SIG-M5 treated with dmso at 0.1 percent for 504 hours (cell line): ENCODE data around the gene PHF20.
"Not testable (repeated sequence)": the region's sequence is repeated elsewhere in the genome, so short reads cannot be mapped to it uniquely, and the experiment has no call there.

Experiments used
- DNase-seq: peaks from one replicate; lab custom pipeline; 2025; ENCODE audit not compliant: unreplicated experiment; lab: John Stamatoyannopoulos, UW

Gene PHF20

GRCh38 chr20:35771689-35772562 is at the start of gene PHF20:
Gene PHF20 (plus strand): TSS chr20:35772015. CDS start chr20:35801523, 29,508 bp downstream.
- DNase-seq = peak; percentile 93

- not testable (repeated sequence) for DNase-seq
Observed at GRCh38 chr20:35723275-35723639, 48.6 kb upstream of the PHF20 start.

- DNase-seq = not testable (repeated sequence)
Observed at GRCh38 chr20:35723652-35724320, 48.0 kb upstream of the PHF20 start.

GRCh38 chr20:35724321-35725230 is 47.2 kb upstream of the PHF20 start:
- no peak for DNase-seq

GRCh38 chr20:35726842-35727711 is 44.7 kb upstream of the PHF20 start:
- DNase-seq = peak; percentile 54

GRCh38 chr20:35729283-35729807 is 42.5 kb upstream of the PHF20 start:
- DNase-seq = no peak

- no peak for DNase-seq
Observed at GRCh38 chr20:35729836-35730582, 41.8 kb upstream of the PHF20 start.

- DNase-seq = no peak
Observed at GRCh38 chr20:35730583-35731468, 41.0 kb upstream of the PHF20 start.

GRCh38 chr20:35731469-35731788 is 40.4 kb upstream of the PHF20 start:
- no peak for DNase-seq

GRCh38 chr20:35731862-35732643 is 39.8 kb upstream of the PHF20 start:
- DNase-seq = no peak

- DNase-seq = no peak
Observed at GRCh38 chr20:35732644-35732982, 39.2 kb upstream of the PHF20 start.

GRCh38 chr20:35734374-35734773 is 37.4 kb upstream of the PHF20 start:
- DNase-seq = no peak

GRCh38 chr20:35734777-35735649 is 36.8 kb upstream of the PHF20 start:
- no peak for DNase-seq

GRCh38 chr20:35735826-35736470 is 35.9 kb upstream of the PHF20 start:
- DNase-seq = no peak

GRCh38 chr20:35737865-35738333 is 33.9 kb upstream of the PHF20 start:
- DNase-seq = no peak
